PC-9 (cell line): Measurements from ENCODE around the gene ETHE1. TPM values are rescaled to one million over a fixed set of nuclear protein-coding genes. Genes with fewer than 3 reads are reported as not detected.

Source experiments
- BruUV-seq: library from RNA; stranded (reverse); fragments of 400-500 nt; replicated peaks from 2 replicates; lab custom pipeline; 2021; lab: Mats Ljungman, UMichigan
- CTCF ChIA-PET: fragments of 300-600 bp; sonication (Branson Sonifier 250); formaldehyde crosslinking; loops from one replicate; lab custom pipeline; 2022; ENCODE audit warnings: antibody characterized with exemption; lab: Charles Lee
- POLR2A ChIA-PET: fragments of 300-600 bp; sonication (Branson Sonifier 250); formaldehyde crosslinking; loops from one replicate; lab custom pipeline; 2022; ENCODE audit warnings: antibody characterized with exemption; ENCODE audit not compliant: unreplicated experiment; lab: Charles Lee
- DNase-seq, 2 experiments: peaks; one replicate each; pipeline versions ENCODE4 v3.0.0 to v3.0.0-alpha.2; 2015 to 2022; ENCODE audit warnings: mixed read lengths in 1 of 2
- H2AFZ ChIP-seq: fragments of 200-600 bp; sonication (generic); 2 replicates; pipeline ENCODE4 v1.8.1; 2017; ENCODE audit warnings: antibody characterized with exemption
- H3F3A ChIP-seq: fragments of 200-600 bp; sonication (generic); 2 replicates; pipeline ENCODE4 v1.8.1; 2017; ENCODE audit warnings: antibody characterized with exemption, mild to moderate bottlenecking, low read depth; ENCODE audit not compliant: insufficient read depth
- H3K27ac ChIP-seq: fragments of 200-600 bp; sonication (generic); 2 replicates; pipeline ENCODE4 v1.6.1; 2016; ENCODE audit warnings: mixed run types
- H3K27me3 ChIP-seq: fragments of 200-600 bp; sonication (generic); 2 replicates; pipeline ENCODE4 v1.6.1; 2016; ENCODE audit warnings: low read depth, mixed run types; ENCODE audit not compliant: insufficient read depth
- H3K36me3 ChIP-seq: fragments of 200-600 bp; sonication (generic); 2 replicates; pipeline ENCODE4 v1.6.1; 2016; ENCODE audit warnings: low read depth, mixed run types
- H3K4me1 ChIP-seq: fragments of 200-600 bp; sonication (generic); replicated peaks from 2 replicates; pipeline ENCODE4 v1.6.1; 2016; ENCODE audit warnings: mixed run types; ENCODE audit not compliant: insufficient read depth
- H3K4me2 ChIP-seq: fragments of 200-600 bp; sonication (generic); 2 replicates; pipeline ENCODE4 v1.6.1; 2017; ENCODE audit warnings: mixed run types
- H3K4me3 ChIP-seq: fragments of 200-600 bp; sonication (generic); 2 replicates; pipeline ENCODE4 v1.6.1; 2016; ENCODE audit warnings: mixed run types
- H3K79me2 ChIP-seq: fragments of 200-600 bp; sonication (generic); 2 replicates; pipeline ENCODE4 v1.6.1; 2017; ENCODE audit warnings: low read depth, mixed run types
- H3K9me2 ChIP-seq: fragments of 200-600 bp; sonication (generic); 2 replicates; pipeline ENCODE4 v1.8.1; 2017; ENCODE audit warnings: mild to moderate bottlenecking; ENCODE audit not compliant: insufficient read depth
- H3K9me3 ChIP-seq: fragments of 200-600 bp; sonication (generic); 2 replicates; pipeline ENCODE4 v1.8.1; 2016; ENCODE audit warnings: low read depth; ENCODE audit not compliant: insufficient read depth
- H4K20me1 ChIP-seq: fragments of 200-600 bp; sonication (generic); 2 replicates; pipeline ENCODE4 v1.8.1; 2017; ENCODE audit not compliant: insufficient read depth
- EZH2 ChIP-seq: fragments of 200-600 bp; sonication (generic); IDR thresholded peaks from 2 replicates; pipeline ENCODE4 v1.8.0; 2017; ENCODE audit warnings: antibody characterized with exemption, low read depth
- intact Hi-C: fragments of 100-400 bp; cut with micrococcal nuclease; formaldehyde crosslinking; loops from one replicate; pipeline ENCODE4 v1.10.0; 2022; ENCODE audit not compliant: unreplicated experiment
- total RNA-seq: library from RNA; stranded (reverse); gene quantifications from 2 replicates; pipeline ENCODE4 v1.2.3, GENCODE V29; 2021
- TF ChIP-seq, protein P1 (sequence below): fragments of 200-600 bp; sonication (generic); conservative IDR thresholded peaks from 2 replicates; pipeline ENCODE4 v1.6.1; 2017; ENCODE audit warnings: mixed run types, antibody characterized with exemption, mild to moderate bottlenecking, moderate library complexity

ETHE1 gene
- total RNA-seq, 1 experiment from 2014 or later = 83.4 TPM

- Histone ChIP-seq H3F3A (no peaks in the 10 kb centered on the region), H3K4me3 (peak within 1 kb of the TSS; percentile 94), H3K4me2 (peak within 1 kb of the TSS; percentile 90), H3K9me3 (no peaks in the 10 kb centered on the region), H3K9me2 (no peaks in the 10 kb centered on the region), H3K27me3 (no peaks in the 10 kb centered on the region), H3K36me3 (no peaks in the 10 kb centered on the region; the same call in 1 of the 2 replicates), H4K20me1 (no peaks in the 10 kb centered on the region), H3K27ac (no peak within 1 kb of the TSS), H3K4me1 (peaks cover 10% of the 10 kb centered on the region; the same call in 1 of the 2 replicates), H3K79me2 (peaks cover 10% of the 10 kb centered on the region), H2AFZ (peak within 1 kb of the TSS; percentile 100)
- BruUV-seq = no TSS peak
- intact Hi-C loops = loop anchor here (1.0 to 5.0 kb wide), 2 partner anchors 21 to 48 kb away; partner anchors contain the start of genes ETHE1, IRGQ and ZNF576
- ChIA-PET CTCF (interaction anchor here (0.6 to 1.1 kb wide), 4 partner anchors 20 to 430 kb away, joined by 3 to 5 read pairs (median 4); partner anchors contain the start of genes IRGQ and ZNF576), POLR2A (no interaction called here)
- TF ChIP-seq, protein P1, sequence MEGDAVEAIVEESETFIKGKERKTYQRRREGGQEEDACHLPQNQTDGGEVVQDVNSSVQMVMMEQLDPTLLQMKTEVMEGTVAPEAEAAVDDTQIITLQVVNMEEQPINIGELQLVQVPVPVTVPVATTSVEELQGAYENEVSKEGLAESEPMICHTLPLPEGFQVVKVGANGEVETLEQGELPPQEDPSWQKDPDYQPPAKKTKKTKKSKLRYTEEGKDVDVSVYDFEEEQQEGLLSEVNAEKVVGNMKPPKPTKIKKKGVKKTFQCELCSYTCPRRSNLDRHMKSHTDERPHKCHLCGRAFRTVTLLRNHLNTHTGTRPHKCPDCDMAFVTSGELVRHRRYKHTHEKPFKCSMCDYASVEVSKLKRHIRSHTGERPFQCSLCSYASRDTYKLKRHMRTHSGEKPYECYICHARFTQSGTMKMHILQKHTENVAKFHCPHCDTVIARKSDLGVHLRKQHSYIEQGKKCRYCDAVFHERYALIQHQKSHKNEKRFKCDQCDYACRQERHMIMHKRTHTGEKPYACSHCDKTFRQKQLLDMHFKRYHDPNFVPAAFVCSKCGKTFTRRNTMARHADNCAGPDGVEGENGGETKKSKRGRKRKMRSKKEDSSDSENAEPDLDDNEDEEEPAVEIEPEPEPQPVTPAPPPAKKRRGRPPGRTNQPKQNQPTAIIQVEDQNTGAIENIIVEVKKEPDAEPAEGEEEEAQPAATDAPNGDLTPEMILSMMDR = no peak
- TF ChIP-seq EZH2 = no peak
- peak; percentile 92 to 95 for DNase-seq
Observed at GRCh38 chr19:43575156-43575950, 48.4 kb upstream of the ETHE1 start, which contains the start of the genes PINLYP and XRCC1. Gene PINLYP (plus strand): TSS chr19:43575801. CDS start chr19:43577192, 1,391 bp downstream. Gene XRCC1 (minus strand): TSS chr19:43575527. CDS start chr19:43575458, 69 bp downstream.

DNA sequence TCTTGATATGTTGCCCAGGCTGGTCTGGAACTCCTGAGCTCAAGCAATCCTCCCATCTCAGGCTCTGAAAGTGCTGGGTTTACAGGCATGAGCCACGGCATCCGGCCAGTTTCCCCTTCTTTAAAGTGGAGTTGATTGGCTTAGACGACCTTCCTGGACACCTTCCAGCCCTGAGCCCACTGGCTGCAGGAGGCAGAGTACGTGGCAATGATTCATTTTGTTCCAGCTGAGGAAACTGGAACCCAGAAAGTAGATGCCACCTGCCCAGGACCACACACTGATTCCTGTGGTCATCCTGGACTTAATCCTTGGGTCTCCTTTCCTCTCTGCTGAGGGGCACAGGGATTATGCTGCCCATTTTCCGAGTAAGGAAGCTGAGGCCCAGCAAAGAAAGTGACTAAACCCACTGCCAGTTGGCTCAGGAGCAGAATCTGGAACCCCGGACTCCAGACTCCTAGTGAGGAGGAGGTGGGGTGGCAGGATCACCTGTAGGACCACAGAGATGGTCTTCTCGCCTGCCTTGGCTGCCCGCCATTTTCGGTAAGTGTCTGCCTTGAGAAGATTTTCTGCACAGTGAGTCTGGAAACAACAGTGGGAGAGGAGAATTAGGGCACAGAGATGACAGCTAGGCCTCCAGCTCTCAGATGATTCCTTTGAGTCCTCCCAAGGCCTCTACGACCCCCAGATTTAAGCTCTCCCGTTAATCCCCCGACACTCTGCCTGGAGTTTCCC, 47.6 kb upstream of the ETHE1 start:
- intact Hi-C loops = loop anchor here (1.0 to 5.0 kb wide), 2 partner anchors 22 to 47 kb away; partner anchors contain the start of genes ETHE1, IRGQ and ZNF576
- Histone ChIP-seq H3K4me3 (peak overlapping the region; percentile 94), H3K4me1 (peaks cover 10% of the 10 kb centered on the region; the same call in 1 of the 2 replicates), H3K79me2 (peaks cover 10% of the 10 kb centered on the region), H3F3A (no peaks in the 10 kb centered on the region), H3K4me2 (peak overlapping the region; percentile 90), H4K20me1 (no peaks in the 10 kb centered on the region), H3K27ac (no peak overlapping the region), H3K9me3 (no peaks in the 10 kb centered on the region), H3K36me3 (no peaks in the 10 kb centered on the region; the same call in 1 of the 2 replicates), H2AFZ (peak overlapping the region; percentile 100), H3K9me2 (no peaks in the 10 kb centered on the region), H3K27me3 (no peaks in the 10 kb centered on the region)
- ChIA-PET POLR2A (no interaction called here), CTCF (interaction anchor here (0.6 to 1.1 kb wide), 3 partner anchors 21 to 431 kb away, joined by 4 to 5 read pairs (median 4); partner anchors contain the start of genes IRGQ and ZNF576)
- TF ChIP-seq EZH2 = no peak
- BruUV-seq = TSS peak; percentile 27
- peak in 1 of 2 experiments; percentile 13 for DNase-seq

GRCh38 chr19:43572171-43572588, 45.2 kb upstream of the ETHE1 start:
- intact Hi-C loops = no loop called here
- Histone ChIP-seq H3K27me3 (no peaks in the 10 kb centered on the region), H3K27ac (no peak overlapping the region), H3K9me3 (no peaks in the 10 kb centered on the region), H3K4me3 (no peak overlapping the region), H3K4me2 (no peak overlapping the region), H4K20me1 (no peaks in the 10 kb centered on the region), H3K9me2 (no peaks in the 10 kb centered on the region), H3K36me3 (no peaks in the 10 kb centered on the region; the same call in 1 of the 2 replicates), H3F3A (no peaks in the 10 kb centered on the region), H3K4me1 (peaks cover 10% of the 10 kb centered on the region; the same call in 1 of the 2 replicates), H3K79me2 (peaks cover 10% of the 10 kb centered on the region), H2AFZ (no peak overlapping the region)
- ChIA-PET POLR2A (no interaction called here), CTCF (no interaction called here)
- DNase-seq = no peak
- no peak for TF ChIP-seq EZH2
- TF ChIP-seq, protein P1 = no peak
- BruUV-seq = no TSS peak
